Natural killer cell (primary cell): ENCODE measurements around the gene HEXD. TPM values are rescaled to one million over a fixed set of nuclear protein-coding genes. Genes with fewer than 3 reads are reported as not detected.

ENCODE experiments used
- ATAC-seq, 3 donors: fragments of 150-1000 bp in 2 of 3; fragments of 200-7000 bp in 1 of 3; cut with Tn5 transposase; 1 replicate in 1 of 3; 2 replicates in 2 of 3; pipeline ENCODE4 v1.10.0; 2021; ENCODE audit warnings: mild to moderate bottlenecking in 2 of 3, moderate library complexity in 2 of 3
- DNase-seq, 2 donors: peaks; one replicate each; pipeline versions ENCODE4 v3.0.0 to v3.0.0-alpha.2; 2013 to 2021; ENCODE audit warnings: mixed read lengths in 1 of 2
- H3K27ac ChIP-seq: one replicate; pipeline ENCODE4 v1.5.1; 2013; ENCODE audit warnings: mild to moderate bottlenecking, low read length
- H3K27me3 ChIP-seq: one replicate; pipeline ENCODE4 v1.6.1; 2013; ENCODE audit warnings: low read length; ENCODE audit not compliant: control insufficient read depth, insufficient read depth
- H3K36me3 ChIP-seq: one replicate; pipeline ENCODE4 v1.6.1; 2013; ENCODE audit warnings: low read length; ENCODE audit not compliant: control insufficient read depth, insufficient read depth
- H3K4me1 ChIP-seq: one replicate; pipeline ENCODE4 v1.6.1; 2013; ENCODE audit warnings: low read length; ENCODE audit not compliant: control insufficient read depth, insufficient read depth
- H3K4me3 ChIP-seq: one replicate; pipeline ENCODE4 v1.5.1; 2013; ENCODE audit warnings: low read length
- H3K9me3 ChIP-seq: one replicate; pipeline ENCODE4 v1.6.1; 2013; ENCODE audit warnings: low read length; ENCODE audit not compliant: control insufficient read depth, insufficient read depth
- H3K27ac Mint-ChIP-seq, 2 donors: one replicate each; pipeline ENCODE4 v1.8.0; 2022; ENCODE audit warnings: mild to moderate bottlenecking in 2 of 2, mixed read lengths in 2 of 2, moderate library complexity in 1 of 2
- H3K27me3 Mint-ChIP-seq, 2 donors: one replicate each; pipeline ENCODE4 v1.8.0; 2022; ENCODE audit warnings: low read depth in 2 of 2, mixed read lengths in 2 of 2
- H3K36me3 Mint-ChIP-seq: one replicate; pipeline ENCODE4 v1.8.0; 2022; ENCODE audit warnings: mixed read lengths
- H3K4me1 Mint-ChIP-seq, 2 donors: one replicate each; pipeline ENCODE4 v1.8.0; 2022; ENCODE audit warnings: mixed read lengths in 2 of 2
- H3K4me3 Mint-ChIP-seq: one replicate; pipeline ENCODE4 v1.8.0; 2022; ENCODE audit warnings: mild to moderate bottlenecking, moderate library complexity, mixed read lengths
- H3K9me3 Mint-ChIP-seq, 2 donors: one replicate each; pipeline ENCODE4 v1.8.0; 2022; ENCODE audit warnings: mixed read lengths in 2 of 2
- WGBS: methylation state at CpG from one replicate; pipeline ENCODE4 v1.1.7; 2013; ENCODE audit warnings: missing lambda C conversion rate; ENCODE audit not compliant: insufficient coverage; 5-methylcytosine and 5-hydroxymethylcytosine counted together
- intact Hi-C: fragments of 100-400 bp; cut with micrococcal nuclease; formaldehyde crosslinking; loops from one replicate; pipeline ENCODE4 v1.14.2; 2022
- total RNA-seq, 4 donors: library from RNA; stranded (reverse); fragments of 120-200 nt in 1 of 4; gene quantifications; one replicate each; pipeline versions ENCODE4 v1.2.3 to v1.2.4, GENCODE V29; 2013 to 2022
- TF ChIP-seq, protein P1 (sequence below): fragments of 200-600 bp; IDR thresholded peaks from one replicate; pipeline ENCODE4 v1.8.0; 2022; ENCODE audit warnings: antibody characterized with exemption

Gene HEXD
- total RNA-seq, 3 donors from 2014 or later (not counting 1 experiment from before 2014, with no cell fraction given): 35.7 to 57.4 (median 51.5) TPM

DNA sequence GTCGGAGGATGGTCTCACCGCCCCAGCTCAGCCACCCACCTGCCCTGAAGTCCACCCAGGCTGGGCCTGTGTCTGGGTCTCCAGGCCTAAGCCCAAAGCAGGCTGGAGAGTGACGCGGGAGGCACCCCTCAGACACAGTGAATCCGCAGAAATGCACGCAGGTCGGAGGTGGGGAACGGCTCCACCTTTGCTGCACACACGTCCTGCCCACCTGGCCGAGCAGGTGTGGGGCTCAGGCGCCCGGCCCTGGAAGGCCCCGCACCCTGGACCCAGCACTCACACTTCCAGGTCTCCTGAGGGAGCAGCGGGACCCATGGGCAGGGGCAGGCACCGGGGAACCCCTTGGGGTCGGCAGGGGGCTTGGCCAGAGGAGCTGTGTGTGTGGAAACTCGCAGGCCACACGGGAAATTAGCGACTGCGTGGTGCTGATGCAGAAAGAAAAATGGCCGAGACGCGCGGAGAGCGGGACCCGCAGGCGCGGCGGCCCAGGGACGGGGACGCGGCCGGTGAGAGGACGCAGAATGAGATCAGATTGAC lies 21.8 kb downstream of the HEXD start:
- Mint-ChIP-seq H3K4me1 (peaks cover 7 to 19% of the 10 kb centered on the region in 2 donors), H3K36me3 (no peaks in the 10 kb centered on the region), H3K27ac (no peak overlapping the region), H3K27me3 (no peaks in the 10 kb centered on the region), H3K4me3 (no peak overlapping the region), H3K9me3 (no peaks in the 10 kb centered on the region)
- no peak for DNase-seq
- Histone ChIP-seq H3K4me1 (peaks cover 48% of the 10 kb centered on the region), H3K4me3 (no peak overlapping the region), H3K36me3 (peaks cover 47% of the 10 kb centered on the region), H3K9me3 (no peaks in the 10 kb centered on the region), H3K27me3 (no peaks in the 10 kb centered on the region), H3K27ac (no peak overlapping the region)
- TF ChIP-seq, protein P1, sequence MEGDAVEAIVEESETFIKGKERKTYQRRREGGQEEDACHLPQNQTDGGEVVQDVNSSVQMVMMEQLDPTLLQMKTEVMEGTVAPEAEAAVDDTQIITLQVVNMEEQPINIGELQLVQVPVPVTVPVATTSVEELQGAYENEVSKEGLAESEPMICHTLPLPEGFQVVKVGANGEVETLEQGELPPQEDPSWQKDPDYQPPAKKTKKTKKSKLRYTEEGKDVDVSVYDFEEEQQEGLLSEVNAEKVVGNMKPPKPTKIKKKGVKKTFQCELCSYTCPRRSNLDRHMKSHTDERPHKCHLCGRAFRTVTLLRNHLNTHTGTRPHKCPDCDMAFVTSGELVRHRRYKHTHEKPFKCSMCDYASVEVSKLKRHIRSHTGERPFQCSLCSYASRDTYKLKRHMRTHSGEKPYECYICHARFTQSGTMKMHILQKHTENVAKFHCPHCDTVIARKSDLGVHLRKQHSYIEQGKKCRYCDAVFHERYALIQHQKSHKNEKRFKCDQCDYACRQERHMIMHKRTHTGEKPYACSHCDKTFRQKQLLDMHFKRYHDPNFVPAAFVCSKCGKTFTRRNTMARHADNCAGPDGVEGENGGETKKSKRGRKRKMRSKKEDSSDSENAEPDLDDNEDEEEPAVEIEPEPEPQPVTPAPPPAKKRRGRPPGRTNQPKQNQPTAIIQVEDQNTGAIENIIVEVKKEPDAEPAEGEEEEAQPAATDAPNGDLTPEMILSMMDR: no peak
- ATAC-seq: no peak
- 94% methylated on average over 34 of the region's 34 CpGs for WGBS
- intact Hi-C loops: no loop called here

GRCh38 chr17:82440469-82440981 lies 22.4 kb downstream of the HEXD start:
- Histone ChIP-seq H3K36me3 (peaks cover 52% of the 10 kb centered on the region), H3K27me3 (no peaks in the 10 kb centered on the region), H3K27ac (no peak overlapping the region), H3K4me1 (peaks cover 48% of the 10 kb centered on the region), H3K4me3 (no peak overlapping the region), H3K9me3 (no peaks in the 10 kb centered on the region)
- 60% methylated on average over 20 of the region's 22 CpGs for WGBS
- H3K4me3 Mint-ChIP-seq: no peak overlapping the region
- H3K36me3 Mint-ChIP-seq: no peaks in the 10 kb centered on the region
- TF ChIP-seq, protein P1: no peak
- H3K9me3 Mint-ChIP-seq: no peaks in the 10 kb centered on the region
- DNase-seq (no peak), ATAC-seq (no peak)
- H3K27me3 Mint-ChIP-seq: no peaks in the 10 kb centered on the region
- H3K4me1 Mint-ChIP-seq: peaks cover 1 to 13% of the 10 kb centered on the region in 2 donors
- H3K27ac Mint-ChIP-seq: peak overlapping the region; percentile 33 to 54
- intact Hi-C loops: no loop called here

DNA sequence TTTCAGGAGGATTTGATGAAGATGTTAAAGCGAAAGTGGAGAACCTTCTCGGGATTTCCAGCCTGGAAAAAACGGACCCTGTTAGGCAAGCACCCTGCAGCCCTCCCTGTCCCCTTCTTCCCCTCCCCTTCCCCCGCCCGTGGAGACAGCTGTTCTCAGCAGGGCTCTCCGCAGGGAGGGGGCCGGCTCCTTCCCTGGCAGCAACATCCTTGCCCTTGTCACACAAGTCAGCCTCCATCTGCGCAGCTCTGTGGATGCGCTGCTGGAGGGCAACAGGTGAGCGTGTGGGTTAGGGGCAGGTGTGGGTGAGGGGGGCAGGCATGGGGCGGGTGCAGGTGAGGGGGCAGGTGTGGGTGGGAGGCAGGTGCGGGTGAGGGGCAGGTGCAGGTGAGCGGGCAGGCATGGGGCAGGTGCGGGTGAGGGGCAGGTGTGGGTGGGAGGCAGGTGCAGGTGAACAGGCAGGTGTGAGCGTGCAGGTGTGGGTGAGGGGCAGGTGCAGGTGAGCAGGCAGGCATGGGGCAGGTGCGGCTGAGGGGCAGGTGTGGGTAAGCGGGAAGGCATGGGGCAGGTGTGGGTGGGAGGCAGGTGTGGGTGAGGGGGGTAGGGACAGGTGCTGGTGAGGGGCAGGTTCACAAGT lies 23.0 kb downstream of the HEXD start:
- WGBS: 90% methylated on average over 17 of the region's 17 CpGs
- Histone ChIP-seq H3K27me3 (no peaks in the 10 kb centered on the region), H3K27ac (no peak overlapping the region), H3K9me3 (no peaks in the 10 kb centered on the region), H3K4me1 (peaks cover 48% of the 10 kb centered on the region), H3K4me3 (no peak overlapping the region), H3K36me3 (peaks cover 57% of the 10 kb centered on the region)
- no peaks in the 10 kb centered on the region for H3K9me3 Mint-ChIP-seq
- H3K27me3 Mint-ChIP-seq: no peaks in the 10 kb centered on the region
- peak overlapping the region; percentile 36 to 54 for H3K27ac Mint-ChIP-seq
- intact Hi-C loops: no loop called here
- H3K4me1 Mint-ChIP-seq: peaks cover 0 to 18% of the 10 kb centered on the region in 2 donors
- ATAC-seq (no peak), DNase-seq (no peak)
- TF ChIP-seq, protein P1: no peak
- no peaks in the 10 kb centered on the region for H3K36me3 Mint-ChIP-seq
- no peak overlapping the region for H3K4me3 Mint-ChIP-seq
